ENCODE results near the gene ECD. TPM values are rescaled to one million over a fixed set of nuclear protein-coding genes. Genes with fewer than 3 reads are reported as not detected.

The ECD gene
- polyA plus RNA-seq, 1 donor (not counting 4 experiments of a cell fraction or from before 2014, with no cell fraction given), result 35.8 TPM

DNA sequence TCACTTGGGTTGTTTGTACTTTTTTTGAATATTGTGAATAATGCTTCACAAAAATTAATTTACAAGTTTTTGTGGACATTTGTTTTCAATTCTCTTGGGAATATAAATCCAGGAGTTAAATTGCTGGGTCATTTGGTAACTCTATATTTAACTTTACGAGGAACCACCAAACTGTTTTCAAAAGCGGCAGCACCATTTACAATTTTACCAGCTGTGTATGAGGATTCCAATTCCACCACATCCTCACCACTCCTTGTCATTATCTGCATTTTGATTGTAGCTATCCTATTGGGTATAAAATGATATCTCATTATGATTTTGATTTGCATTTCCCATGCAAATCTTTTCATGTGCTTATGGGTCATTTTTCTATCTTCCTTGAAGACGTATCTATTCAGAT lies 61.5 kb downstream of the ECD start:
- Histone ChIP-seq H3K9me1 (ENCODE audit: control insufficient read depth, extremely low read depth, insufficient read depth, low read length) (no peaks in the 10 kb centered on the region), H3K9ac (ENCODE audit: control insufficient read depth, extremely low read depth, insufficient read depth, low read length) (no peak overlapping the region), H3K9me3 (ENCODE audit: control insufficient read depth, low read depth, low read length) (no peaks in the 10 kb centered on the region), H3K79me2 (ENCODE audit: control insufficient read depth, insufficient read depth, low read length) (no peaks in the 10 kb centered on the region), H2AFZ (ENCODE audit: control insufficient read depth, low read length) (no peak overlapping the region), H3K4me3 (ENCODE audit: control insufficient read depth in 2 of 3, extremely low read depth in 1 of 3, insufficient read depth in 2 of 3, low read depth in 1 of 3, low read length in 3 of 3) (no peak overlapping the region), H3K36me3 (ENCODE audit: control insufficient read depth in 2 of 2, extremely low read depth in 1 of 2, insufficient read depth in 2 of 2, low read length in 2 of 2) (peaks cover 0 to 2% of the 10 kb centered on the region in 2 experiments), H3K4me2 (ENCODE audit: control insufficient read depth, extremely low read depth, insufficient read depth, low read depth, low read length) (no peak overlapping the region), H3K4me1 (ENCODE audit: control insufficient read depth, extremely low read depth, insufficient read depth, low read length) (peaks cover 10% of the 10 kb centered on the region), H3K27ac (ENCODE audit: control insufficient read depth, insufficient read depth, low read length) (no peak overlapping the region), H4K20me1 (ENCODE audit: control insufficient read depth, extremely low read depth, insufficient read depth, low read length) (no peaks in the 10 kb centered on the region), H3K27me3 (ENCODE audit: control insufficient read depth, extremely low read depth, insufficient read depth, low read length) (no peaks in the 10 kb centered on the region)
- no peak for DNase-seq (ENCODE audit: low read depth, low spot score)
- FAIRE-seq, result no peak
- TF ChIP-seq, protein P1, sequence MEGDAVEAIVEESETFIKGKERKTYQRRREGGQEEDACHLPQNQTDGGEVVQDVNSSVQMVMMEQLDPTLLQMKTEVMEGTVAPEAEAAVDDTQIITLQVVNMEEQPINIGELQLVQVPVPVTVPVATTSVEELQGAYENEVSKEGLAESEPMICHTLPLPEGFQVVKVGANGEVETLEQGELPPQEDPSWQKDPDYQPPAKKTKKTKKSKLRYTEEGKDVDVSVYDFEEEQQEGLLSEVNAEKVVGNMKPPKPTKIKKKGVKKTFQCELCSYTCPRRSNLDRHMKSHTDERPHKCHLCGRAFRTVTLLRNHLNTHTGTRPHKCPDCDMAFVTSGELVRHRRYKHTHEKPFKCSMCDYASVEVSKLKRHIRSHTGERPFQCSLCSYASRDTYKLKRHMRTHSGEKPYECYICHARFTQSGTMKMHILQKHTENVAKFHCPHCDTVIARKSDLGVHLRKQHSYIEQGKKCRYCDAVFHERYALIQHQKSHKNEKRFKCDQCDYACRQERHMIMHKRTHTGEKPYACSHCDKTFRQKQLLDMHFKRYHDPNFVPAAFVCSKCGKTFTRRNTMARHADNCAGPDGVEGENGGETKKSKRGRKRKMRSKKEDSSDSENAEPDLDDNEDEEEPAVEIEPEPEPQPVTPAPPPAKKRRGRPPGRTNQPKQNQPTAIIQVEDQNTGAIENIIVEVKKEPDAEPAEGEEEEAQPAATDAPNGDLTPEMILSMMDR (optimal IDR thresholded peaks at IDR 0.05 in 1 of 3, IDR thresholded peaks at IDR 0.05 in 1 of 3, conservative IDR thresholded peaks at IDR 0.05 in 1 of 3; ENCODE audit: extremely low read depth in 1 of 3, insufficient read depth in 2 of 3, low read length in 3 of 3), result no peak
- TF ChIP-seq EZH2 (IDR thresholded peaks at IDR 0.05; ENCODE audit: low read length), result no peak
- dilution Hi-C loops (cut with MboI; ENCODE audit: extremely low pct_ligation_motif_present, low sequenced_read_pairs), result no loop called here

DNA sequence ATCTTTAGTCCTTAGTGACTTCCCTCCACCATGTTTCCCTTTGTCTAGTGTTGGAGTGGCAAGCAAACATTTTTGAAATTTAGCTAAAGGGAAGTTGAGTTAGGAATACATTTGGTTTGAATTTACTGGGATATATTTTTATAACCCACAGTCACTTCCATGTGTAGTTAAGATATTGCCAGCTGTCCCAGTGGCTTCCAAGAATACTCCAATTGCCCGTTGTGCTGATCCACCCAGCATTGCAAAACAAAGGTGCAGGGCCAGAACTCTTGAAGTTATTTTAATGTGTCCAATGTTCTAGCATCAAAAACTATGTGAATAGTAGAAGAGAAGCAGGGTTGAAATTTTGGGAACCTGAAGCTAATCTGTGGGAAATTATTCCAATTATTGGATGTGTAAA lies 68.7 kb downstream of the ECD start:
- Histone ChIP-seq H4K20me1 (ENCODE audit: control insufficient read depth, extremely low read depth, insufficient read depth, low read length) (no peaks in the 10 kb centered on the region), H3K4me1 (ENCODE audit: control insufficient read depth, extremely low read depth, insufficient read depth, low read length) (peaks cover 11% of the 10 kb centered on the region), H2AFZ (ENCODE audit: control insufficient read depth, low read length) (no peak overlapping the region), H3K36me3 (ENCODE audit: control insufficient read depth in 2 of 2, extremely low read depth in 1 of 2, insufficient read depth in 2 of 2, low read length in 2 of 2) (no peaks in the 10 kb centered on the region), H3K27me3 (ENCODE audit: control insufficient read depth, extremely low read depth, insufficient read depth, low read length) (no peaks in the 10 kb centered on the region), H3K9me1 (ENCODE audit: control insufficient read depth, extremely low read depth, insufficient read depth, low read length) (no peaks in the 10 kb centered on the region), H3K9ac (ENCODE audit: control insufficient read depth, extremely low read depth, insufficient read depth, low read length) (no peak overlapping the region), H3K27ac (ENCODE audit: control insufficient read depth, insufficient read depth, low read length) (no peak overlapping the region), H3K4me3 (ENCODE audit: control insufficient read depth in 2 of 3, extremely low read depth in 1 of 3, insufficient read depth in 2 of 3, low read depth in 1 of 3, low read length in 3 of 3) (no peak overlapping the region), H3K4me2 (ENCODE audit: control insufficient read depth, extremely low read depth, insufficient read depth, low read depth, low read length) (no peak overlapping the region), H3K79me2 (ENCODE audit: control insufficient read depth, insufficient read depth, low read length) (peaks cover 23% of the 10 kb centered on the region), H3K9me3 (ENCODE audit: control insufficient read depth, low read depth, low read length) (no peaks in the 10 kb centered on the region)
- dilution Hi-C loops (cut with MboI; ENCODE audit: extremely low pct_ligation_motif_present, low sequenced_read_pairs), result no loop called here
- TF ChIP-seq, protein P1 (optimal IDR thresholded peaks at IDR 0.05 in 1 of 3, IDR thresholded peaks at IDR 0.05 in 1 of 3, conservative IDR thresholded peaks at IDR 0.05 in 1 of 3; ENCODE audit: extremely low read depth in 1 of 3, insufficient read depth in 2 of 3, low read length in 3 of 3), result no peak
- no peak for TF ChIP-seq EZH2 (IDR thresholded peaks at IDR 0.05; ENCODE audit: low read length)
- no peak for FAIRE-seq
- no peak for DNase-seq (ENCODE audit: low read depth, low spot score)

Measured in keratinocyte (primary cell).